Measurements from ENCODE around the gene FLNB. TPM values are rescaled to one million over a fixed set of nuclear protein-coding genes. Genes with fewer than 3 reads are reported as not detected.
A peak's percentile ranks its signal among the peaks of the same experiment; 100 is the strongest.

FLNB gene
- total and polyA plus RNA-seq, 2 of the 4 experiments (the other 2 are of a cell fraction) = 78.0 to 136 TPM

DNA sequence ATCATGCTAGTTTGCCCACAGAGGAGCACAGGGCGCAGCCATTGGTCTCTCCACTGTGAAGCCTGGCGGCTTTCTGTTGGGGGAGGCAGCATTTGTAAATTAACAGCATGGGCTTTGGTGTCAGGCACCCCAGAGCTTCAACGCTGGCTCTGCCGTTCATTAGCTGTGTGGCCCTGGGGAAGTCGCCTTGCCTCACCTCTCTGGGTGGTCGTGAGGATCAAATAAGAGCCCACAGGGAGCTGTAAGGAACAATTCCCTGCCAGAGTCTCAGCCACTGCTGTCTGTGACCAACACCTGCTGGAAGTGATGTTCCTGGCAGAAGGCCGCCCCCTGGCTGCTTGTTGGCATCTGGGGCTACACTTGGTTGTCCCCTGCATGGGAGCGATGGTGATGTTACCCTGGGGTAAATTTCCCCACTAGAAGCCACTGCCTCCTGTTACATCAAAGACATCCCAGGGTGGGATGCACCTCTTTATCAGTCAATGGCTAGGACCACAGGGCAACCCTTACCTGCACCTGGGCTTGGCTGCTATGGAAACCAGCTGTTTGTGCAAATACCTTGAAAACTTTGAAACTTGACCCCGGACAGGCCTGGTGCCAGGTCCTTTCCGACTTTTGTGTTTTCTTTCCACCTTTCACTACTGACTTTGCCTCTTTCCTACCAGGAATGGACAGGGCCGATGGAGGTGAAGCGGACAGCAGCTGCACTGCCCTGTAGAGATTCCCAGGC lies 165.6 kb downstream of the FLNB start:
- DNase-seq (no peak), ATAC-seq (ENCODE audit: low read depth) (no peak)
- H2BK5ac ChIP-seq (ENCODE audit: low read depth, low read length, poor library complexity, severe bottlenecking) = no peak overlapping the region
- peaks cover 30% of the 10 kb centered on the region for H3K36me3 ChIP-seq (ENCODE audit: control insufficient read depth, insufficient read depth, low read length)
- no peak overlapping the region for H3K4me2 ChIP-seq (ENCODE audit: low read depth, low read length)
- no peak overlapping the region for H4K91ac ChIP-seq (ENCODE audit: insufficient read depth, low read depth, low read length)
- ChIA-PET POLR2A (ENCODE audit: unreplicated experiment) (no interaction called here), CTCF (no interaction called here)
- TF ChIP-seq BHLHE40 (IDR thresholded peaks at IDR 0.05; ENCODE audit: low read depth, low read length) (no peak), MAFK (IDR thresholded peaks at IDR 0.05; ENCODE audit: low read depth, low read length) (no peak), MXI1 (IDR thresholded peaks at IDR 0.05; ENCODE audit: borderline replicate concordance, low read depth, low read length) (no peak), RCOR1 (IDR thresholded peaks at IDR 0.05; ENCODE audit: insufficient replicate concordance, low read length) (no peak), FOS (IDR thresholded peaks at IDR 0.05; ENCODE audit: low read depth, low read length) (no peak), RAD21 (IDR thresholded peaks at IDR 0.05; ENCODE audit: low read length) (no peak), NFE2L2 (IDR thresholded peaks at IDR 0.05; ENCODE audit: low read depth, low read length) (no peak), RFX5 (IDR thresholded peaks at IDR 0.05; ENCODE audit: low read depth, low read length) (no peak), POLR2A (IDR thresholded peaks at IDR 0.05; ENCODE audit: low read depth, low read length) (no peak), CHD1 (IDR thresholded peaks at IDR 0.05; ENCODE audit: low read depth, low read length) (no peak)
- TF ChIP-seq, protein P1, sequence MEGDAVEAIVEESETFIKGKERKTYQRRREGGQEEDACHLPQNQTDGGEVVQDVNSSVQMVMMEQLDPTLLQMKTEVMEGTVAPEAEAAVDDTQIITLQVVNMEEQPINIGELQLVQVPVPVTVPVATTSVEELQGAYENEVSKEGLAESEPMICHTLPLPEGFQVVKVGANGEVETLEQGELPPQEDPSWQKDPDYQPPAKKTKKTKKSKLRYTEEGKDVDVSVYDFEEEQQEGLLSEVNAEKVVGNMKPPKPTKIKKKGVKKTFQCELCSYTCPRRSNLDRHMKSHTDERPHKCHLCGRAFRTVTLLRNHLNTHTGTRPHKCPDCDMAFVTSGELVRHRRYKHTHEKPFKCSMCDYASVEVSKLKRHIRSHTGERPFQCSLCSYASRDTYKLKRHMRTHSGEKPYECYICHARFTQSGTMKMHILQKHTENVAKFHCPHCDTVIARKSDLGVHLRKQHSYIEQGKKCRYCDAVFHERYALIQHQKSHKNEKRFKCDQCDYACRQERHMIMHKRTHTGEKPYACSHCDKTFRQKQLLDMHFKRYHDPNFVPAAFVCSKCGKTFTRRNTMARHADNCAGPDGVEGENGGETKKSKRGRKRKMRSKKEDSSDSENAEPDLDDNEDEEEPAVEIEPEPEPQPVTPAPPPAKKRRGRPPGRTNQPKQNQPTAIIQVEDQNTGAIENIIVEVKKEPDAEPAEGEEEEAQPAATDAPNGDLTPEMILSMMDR (conservative IDR thresholded peaks at IDR 0.05; ENCODE audit: low read depth, low read length) = no peak
- intact Hi-C loops (cut with micrococcal nuclease) (loop anchor here (2.0 kb wide), 1 partner anchor 165 kb away; the partner anchor contains the start of gene FLNB), dilution Hi-C loops (cut with HindIII; ENCODE audit: low sequenced_read_pairs, unreplicated experiment) (no loop called here), in situ Hi-C loops (cut with MboI; ENCODE audit: low sequenced_read_pairs) (no loop called here)
- BruUV-seq (replicated peaks) = no TSS peak
- no peak overlapping the region for H4K8ac ChIP-seq (ENCODE audit: low read depth in 2 of 2, low read length in 2 of 2)
- no peak overlapping the region for H2BK15ac ChIP-seq (ENCODE audit: low read depth, low read length)
- H2AFZ ChIP-seq (replicated peaks; ENCODE audit: low read length, poor library complexity) = no peak overlapping the region
- no peak overlapping the region for H3K14ac ChIP-seq (replicated peaks; ENCODE audit: low read depth, low read length)
- no peak overlapping the region for H3K18ac ChIP-seq (ENCODE audit: low read depth, low read length)
- H2AK9ac ChIP-seq (replicated peaks; ENCODE audit: low read depth, low read length, poor library complexity) = peak overlapping the region; percentile 72
- H3K4ac ChIP-seq (ENCODE audit: low read depth, low read length) = no peak overlapping the region
- no peak overlapping the region for H3K23ac ChIP-seq (ENCODE audit: low read depth, low read length)
- no peak overlapping the region for H4K5ac ChIP-seq (ENCODE audit: low read depth, low read length)
- no peak overlapping the region for H3K9ac ChIP-seq (ENCODE audit: low read depth, low read length)
- no peak overlapping the region for H3K56ac ChIP-seq (ENCODE audit: extremely low read depth, insufficient read depth, low read length)
- peaks cover 4% of the 10 kb centered on the region for H4K20me1 ChIP-seq (ENCODE audit: insufficient read depth, low read length)
- H2BK20ac ChIP-seq (ENCODE audit: low read depth, low read length) = no peak overlapping the region
- H3K9me1 ChIP-seq (ENCODE audit: insufficient read depth, low read length) = no peaks in the 10 kb centered on the region
- no peak overlapping the region for H2BK120ac ChIP-seq (ENCODE audit: low read depth, low read length)
- H3K27ac ChIP-seq (ENCODE audit: insufficient read depth, low read length) = no peak overlapping the region
- no peaks in the 10 kb centered on the region for H3K9me3 ChIP-seq (ENCODE audit: control insufficient read depth, insufficient read depth, low read length)
- H3K4me1 ChIP-seq (ENCODE audit: control insufficient read depth, insufficient read depth, low read length) = peaks cover 7% of the 10 kb centered on the region
- H3K79me1 ChIP-seq (ENCODE audit: low read depth in 1 of 2, low read length in 2 of 2) = no peaks in the 10 kb centered on the region
- H3K27me3 ChIP-seq (ENCODE audit: control insufficient read depth, insufficient read depth, low read length) = no peaks in the 10 kb centered on the region; the same call in 1 of the 2 replicates
- no peak overlapping the region for H2AK5ac ChIP-seq (ENCODE audit: low read depth, low read length)
- no peak overlapping the region for H3K4me3 ChIP-seq (ENCODE audit: insufficient read depth, low read depth, low read length)
- WGBS, 2 experiments (ENCODE audit: extremely low coverage in 2 of 2, insufficient read length in 1 of 2) = 87% methylated on average over 12 of the region's 12 CpGs; no CpG with 5 or more reads in 1 of the 2 experiments
